Subcutaneous preadipocyte (primary cell): Measurements from ENCODE around the gene SAFB2. TPM values are rescaled to one million over a fixed set of nuclear protein-coding genes. Genes with fewer than 3 reads are reported as not detected.

Source experiments
- small RNA-seq: library from RNA; depleted of rRNA; stranded (forward); fragments of <200 nt; gene quantifications from one replicate; pipeline ENCODE3, GENCODE V24; 2012
- total RNA-seq: library from RNA; depleted of rRNA; stranded (reverse); fragments of >200 nt; gene quantifications from 2 replicates; pipeline ENCODE4 v1.2.3, GENCODE V29; 2012

The SAFB2 gene
- 27.9 and 45.0 TPM in 2 replicates for total RNA-seq

DNA sequence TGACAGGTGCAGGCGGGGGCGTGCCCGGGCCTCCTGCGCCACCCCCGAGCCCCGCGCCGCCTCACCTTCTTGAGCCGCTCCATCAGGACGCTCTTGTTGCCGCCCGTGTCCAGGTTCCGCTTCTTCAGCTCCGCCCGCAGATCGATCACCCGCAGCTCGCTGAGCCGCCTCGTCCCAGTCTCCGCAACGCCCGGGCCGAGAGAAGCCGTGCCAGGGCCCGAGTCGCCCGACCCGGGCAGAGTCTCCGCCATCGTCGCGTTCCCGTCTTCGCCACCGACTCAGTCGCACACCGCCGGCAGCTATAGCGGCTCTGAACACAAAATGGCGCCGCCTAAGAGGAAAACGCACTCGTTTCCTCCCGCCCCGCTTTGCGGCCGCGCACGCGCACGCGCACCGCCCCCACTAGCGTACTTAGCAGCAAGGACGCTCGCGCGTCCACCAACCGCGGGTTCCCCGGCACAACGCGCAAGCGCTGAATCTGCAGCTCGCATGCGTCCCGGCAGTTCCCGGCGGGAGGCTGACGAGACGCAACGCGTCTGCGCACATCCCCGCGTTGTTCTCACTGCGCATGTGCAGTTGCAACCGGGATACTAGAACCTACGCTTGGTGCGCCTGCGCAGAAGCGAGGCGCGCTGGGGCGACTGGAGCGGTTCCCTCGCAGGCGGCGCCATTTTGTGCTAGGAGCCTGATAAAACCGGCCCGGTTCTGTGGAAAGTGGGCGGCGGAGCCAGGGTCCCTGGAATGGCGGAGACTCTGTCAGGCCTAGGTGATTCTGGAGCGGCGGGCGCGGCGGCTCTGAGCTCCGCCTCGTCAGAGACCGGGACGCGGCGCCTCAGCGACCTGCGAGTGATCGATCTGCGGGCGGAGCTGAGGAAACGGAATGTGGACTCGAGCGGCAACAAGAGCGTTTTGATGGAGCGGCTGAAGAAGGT is at the start of gene SAFB2, which contains the start of gene SAFB:
SAFB2 (minus strand) TSS at position 312 of the 932 bp plus-strand sequence; CDS start at position 251, 61 bp downstream.
SAFB (plus strand) TSS at position 619 of the 932 bp plus-strand sequence; CDS start at position 742, 123 bp downstream.

GRCh38 chr19:5567360-5567969 is 55.1 kb downstream of the SAFB2 start, which contains the start of gene TINCR:
TSS of gene TINCR (minus strand) at chr19:5567953.

Small RNA genes within 50 kb of the gene (small RNA-seq; reads per million reads assigned to genes)
- gene SNRPEP4: not detected

Other genes with a start within 250 kb of the SAFB2 start
- gene ZNRF4, start 167.4 kb downstream of the SAFB2 start, total RNA-seq: not detected in 2 replicates
- gene TINCR, start 54.8 kb downstream of the SAFB2 start, total RNA-seq: under 0.01 TPM in 1 of 2 replicates, not detected in the other
- 33.8 and 54.7 TPM in 2 replicates for gene SAFB, start 307 bp upstream of the SAFB2 start, total RNA-seq
- gene MICOS13, start 57.7 kb upstream of the SAFB2 start, total RNA-seq: 28.3 and 37.5 TPM in 2 replicates
- gene HSD11B1L, start 58.3 kb upstream of the SAFB2 start, total RNA-seq: 4.7 and 11.4 TPM in 2 replicates
- gene RPL36, start 67.5 kb upstream of the SAFB2 start, total RNA-seq: 291 and 466 TPM in 2 replicates
- 51.4 and 71.4 TPM in 2 replicates for gene LONP1, start 97.4 kb upstream of the SAFB2 start, total RNA-seq
- gene CATSPERD, start 97.9 kb upstream of the SAFB2 start, total RNA-seq: not detected in 2 replicates
- gene PRR22, start 162.0 kb upstream of the SAFB2 start, total RNA-seq: 0.37 and 0.78 TPM in 2 replicates
- gene DUS3L, start 168.4 kb upstream of the SAFB2 start, total RNA-seq: 44.4 and 48.9 TPM in 2 replicates
- 0.20 TPM in 1 of 2 replicates, not detected in the other for gene NRTN, start 182.3 kb upstream of the SAFB2 start, total RNA-seq
- gene FUT6, start 216.9 kb upstream of the SAFB2 start, total RNA-seq: not detected in 2 replicates
- not detected in 2 replicates for gene FUT3, start 228.7 kb upstream of the SAFB2 start, total RNA-seq
- gene FUT5, start 247.8 kb upstream of the SAFB2 start, total RNA-seq: not detected in 2 replicates